BLaER1 (cell line): Measurements from ENCODE around the gene DUOXA1.

ENCODE experiments used
- H3K27ac ChIP-seq: shearing (Covaris generic); formaldehyde crosslinking; 2 replicates; pipeline ENCODE4 v1.8.1; 2022
- H3K27me3 ChIP-seq: shearing (Covaris generic); formaldehyde crosslinking; 2 replicates; pipeline ENCODE4 v1.8.1; 2022
- H3K36me3 ChIP-seq: shearing (Covaris generic); formaldehyde crosslinking; 2 replicates; pipeline ENCODE4 v1.8.1; 2022
- H3K4me1 ChIP-seq: shearing (Covaris generic); formaldehyde crosslinking; 2 replicates; pipeline ENCODE4 v1.8.1; 2022
- H3K4me2 ChIP-seq: shearing (Covaris generic); formaldehyde crosslinking; 2 replicates; pipeline ENCODE4 v1.8.1; 2022
- H3K4me3 ChIP-seq: shearing (Covaris generic); formaldehyde crosslinking; 2 replicates; pipeline ENCODE4 v1.8.1; 2022
- H3K9ac ChIP-seq: shearing (Covaris generic); formaldehyde crosslinking; 2 replicates; pipeline ENCODE4 v1.8.1; 2022
- H3K9me3 ChIP-seq: shearing (Covaris generic); formaldehyde crosslinking; 2 replicates; pipeline ENCODE4 v1.8.1; 2022
- H4K20me1 ChIP-seq: shearing (Covaris generic); formaldehyde crosslinking; 2 replicates; pipeline ENCODE4 v1.8.1; 2022
- Cebpa-rat ChIP-seq: shearing (Covaris generic); IDR thresholded peaks from 2 replicates; pipeline ENCODE4 v1.8.1; 2022

Gene DUOXA1

DNA sequence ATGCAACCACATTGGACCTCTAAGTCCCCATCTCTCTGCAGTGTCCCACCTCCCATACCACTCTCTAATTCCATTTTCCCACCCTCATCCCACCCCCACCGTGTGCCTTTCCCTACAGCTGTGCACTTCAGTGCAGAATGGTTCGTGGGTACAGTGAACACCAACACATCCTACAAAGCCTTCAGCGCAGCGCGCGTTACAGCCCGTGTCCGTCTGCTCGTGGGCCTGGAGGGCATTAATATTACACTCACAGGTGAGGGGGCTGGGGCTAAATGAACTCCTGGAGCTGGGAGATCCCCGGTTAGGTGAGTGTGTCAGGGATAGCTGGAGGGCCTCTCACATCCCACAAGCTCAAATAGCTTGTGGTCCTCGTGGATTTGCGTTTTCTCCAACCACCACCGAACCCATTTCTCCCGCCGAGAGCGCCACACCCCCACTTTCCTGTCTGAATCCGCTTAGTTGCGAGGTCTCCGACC lies 13.6 kb downstream of the DUOXA1 start:
- Histone ChIP-seq H3K4me3 (no peak overlapping the region), H3K4me1 (no peaks in the 10 kb centered on the region), H3K36me3 (no peaks in the 10 kb centered on the region), H4K20me1 (no peaks in the 10 kb centered on the region), H3K9ac (no peak overlapping the region), H3K27ac (no peak overlapping the region), H3K4me2 (no peak overlapping the region), H3K9me3 (peaks cover 36% of the 10 kb centered on the region), H3K27me3 (peaks cover 67% of the 10 kb centered on the region)
- TF ChIP-seq Cebpa-rat = no peak

GRCh38 chr15:45115312-45115820 lies 14.3 kb downstream of the DUOXA1 start:
- peaks cover 67% of the 10 kb centered on the region for H3K27me3 ChIP-seq
- H3K36me3 ChIP-seq = no peaks in the 10 kb centered on the region
- no peak overlapping the region for H3K9ac ChIP-seq
- peaks cover 36% of the 10 kb centered on the region for H3K9me3 ChIP-seq
- H3K4me2 ChIP-seq = no peak overlapping the region
- H3K4me3 ChIP-seq = no peak overlapping the region
- no peak for TF ChIP-seq Cebpa-rat
- H3K27ac ChIP-seq = no peak overlapping the region
- no peaks in the 10 kb centered on the region for H4K20me1 ChIP-seq
- no peaks in the 10 kb centered on the region for H3K4me1 ChIP-seq

- peaks cover 67% of the 10 kb centered on the region for H3K27me3 ChIP-seq
- no peaks in the 10 kb centered on the region for H4K20me1 ChIP-seq
- no peak overlapping the region for H3K4me3 ChIP-seq
- TF ChIP-seq Cebpa-rat = no peak
- no peak overlapping the region for H3K27ac ChIP-seq
- peaks cover 36% of the 10 kb centered on the region for H3K9me3 ChIP-seq
- H3K4me1 ChIP-seq = no peaks in the 10 kb centered on the region
- no peak overlapping the region for H3K9ac ChIP-seq
- H3K4me2 ChIP-seq = no peak overlapping the region
- no peaks in the 10 kb centered on the region for H3K36me3 ChIP-seq
Measured at GRCh38 chr15:45114751-45115085, 15.0 kb downstream of the DUOXA1 start.

DNA sequence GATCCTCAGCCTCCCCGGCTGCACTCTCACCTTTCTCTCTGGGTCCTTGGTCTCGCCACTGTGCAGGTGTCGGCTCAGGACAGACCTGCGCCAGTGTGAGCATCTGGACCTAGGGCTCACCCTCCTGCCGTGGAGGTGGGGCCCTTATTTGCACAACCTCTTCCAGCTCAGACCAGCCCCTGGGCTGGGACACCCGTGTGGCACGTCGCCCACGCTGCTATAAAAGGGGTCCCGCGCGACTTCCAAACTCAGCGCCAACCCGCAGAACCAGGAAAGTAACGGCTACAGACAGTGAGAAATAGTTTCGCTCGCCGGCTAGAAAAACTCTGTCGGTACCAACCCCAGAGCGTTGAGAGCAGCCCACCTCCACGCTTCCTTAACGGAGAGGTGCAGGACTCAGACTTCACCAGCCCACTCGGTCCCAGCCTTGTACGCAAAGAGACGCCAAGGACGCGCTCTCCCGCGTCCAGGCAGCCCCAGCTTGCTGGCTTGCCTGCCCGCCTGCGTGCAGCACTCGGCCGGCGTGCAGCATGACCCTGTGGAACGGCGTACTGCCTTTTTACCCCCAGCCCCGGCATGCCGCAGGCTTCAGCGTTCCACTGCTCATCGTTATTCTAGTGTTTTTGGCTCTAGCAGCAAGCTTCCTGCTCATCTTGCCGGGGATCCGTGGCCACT lies 15.5 kb downstream of the DUOXA1 start, which contains the start of the genes DUOX2 and DUOXA2:
TSS of gene DUOX2 (minus strand) at position 97 of the 675 bp plus-strand sequence. CDS start 761 bp downstream, outside the sequence.
TSS of gene DUOXA2 (plus strand) at position 251 of the 675 bp plus-strand sequence. CDS start at position 531, 280 bp downstream.
- Histone ChIP-seq H4K20me1 (no peaks in the 10 kb centered on the region), H3K4me3 (peak within 1 kb of the TSS; percentile 18; the same call in 1 of the 2 replicates), H3K4me2 (no peak within 1 kb of the TSS), H3K36me3 (no peaks in the 10 kb centered on the region), H3K4me1 (no peaks in the 10 kb centered on the region), H3K27ac (no peak within 1 kb of the TSS), H3K9ac (no peak within 1 kb of the TSS), H3K9me3 (peaks cover 36% of the 10 kb centered on the region), H3K27me3 (peaks cover 67% of the 10 kb centered on the region)
- no peak for TF ChIP-seq Cebpa-rat

DNA sequence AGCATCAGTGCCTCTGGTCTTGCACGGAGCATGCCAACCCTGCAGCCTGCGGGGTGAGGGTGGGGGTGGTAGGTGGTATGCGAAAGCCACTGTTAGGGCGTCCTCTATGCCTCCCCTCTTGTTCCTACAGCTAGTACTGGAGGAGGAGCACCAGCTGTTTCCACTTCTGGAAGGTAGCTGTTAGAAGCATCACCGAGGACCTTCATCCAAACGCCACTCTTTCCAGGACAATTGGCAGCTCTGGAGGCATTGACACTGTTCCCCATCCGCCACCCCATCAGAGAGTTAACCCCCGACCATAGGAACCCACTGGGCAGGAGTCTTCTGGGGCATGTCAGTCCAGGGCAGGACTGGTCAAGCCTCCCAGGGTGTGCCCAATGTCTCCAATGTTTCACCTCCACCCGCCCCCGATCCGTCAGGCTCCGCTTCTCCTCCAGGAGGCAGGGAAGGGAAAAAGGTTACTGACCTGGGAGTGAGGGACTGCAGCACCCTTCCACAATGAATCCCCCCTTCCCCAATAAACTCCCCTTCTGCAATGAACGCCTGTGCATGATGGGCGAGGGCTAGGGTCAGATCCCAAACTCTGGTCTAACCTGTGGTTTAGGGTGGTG lies 16.2 kb downstream of the DUOXA1 start:
- no peak overlapping the region for H3K9ac ChIP-seq

GRCh38 chr15:45112591-45113379 lies 16.9 kb downstream of the DUOXA1 start:
- H3K27ac ChIP-seq = no peak overlapping the region
- H3K4me2 ChIP-seq = no peak overlapping the region
- no peaks in the 10 kb centered on the region for H3K36me3 ChIP-seq
- H3K9me3 ChIP-seq = peaks cover 36% of the 10 kb centered on the region
- H3K9ac ChIP-seq = no peak overlapping the region
- no peak for TF ChIP-seq Cebpa-rat
- H4K20me1 ChIP-seq = no peaks in the 10 kb centered on the region
- peak overlapping the region; percentile 18; the same call in 1 of the 2 replicates for H3K4me3 ChIP-seq
- no peaks in the 10 kb centered on the region for H3K4me1 ChIP-seq
- H3K27me3 ChIP-seq = peaks cover 65% of the 10 kb centered on the region

More for the DNA sequence above, 16.2 kb downstream of the DUOXA1 start:
- H3K4me3 ChIP-seq = no peak overlapping the region
- no peaks in the 10 kb centered on the region for H4K20me1 ChIP-seq
- no peaks in the 10 kb centered on the region for H3K4me1 ChIP-seq
- H3K36me3 ChIP-seq = no peaks in the 10 kb centered on the region
- H3K27ac ChIP-seq = no peak overlapping the region
- H3K9me3 ChIP-seq = peaks cover 36% of the 10 kb centered on the region
- no peak overlapping the region for H3K4me2 ChIP-seq
- no peak for TF ChIP-seq Cebpa-rat
- H3K27me3 ChIP-seq = peaks cover 67% of the 10 kb centered on the region

DNA sequence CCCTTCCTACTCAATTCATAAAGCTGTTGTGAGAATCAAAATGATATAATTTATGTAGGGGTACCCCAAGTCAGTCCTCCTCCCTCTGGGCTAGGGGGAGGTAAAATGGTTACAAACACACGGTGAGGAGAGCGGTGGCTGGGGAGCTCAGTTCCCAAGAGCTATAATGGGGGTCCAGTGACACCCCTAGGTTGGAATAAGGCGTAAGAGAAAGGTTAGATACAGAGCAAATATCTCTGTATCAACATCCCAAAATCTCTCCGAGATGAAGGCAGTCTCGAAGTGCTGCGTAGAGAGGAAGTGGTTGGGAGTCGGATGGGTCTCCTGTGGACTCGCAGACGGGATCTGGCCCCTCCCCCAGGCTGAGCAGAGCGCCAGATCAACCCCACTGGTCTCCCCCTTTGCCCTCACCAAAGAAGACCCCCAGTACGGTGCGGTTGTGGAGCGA lies 17.5 kb downstream of the DUOXA1 start:
- no peak overlapping the region for H3K9ac ChIP-seq
- no peaks in the 10 kb centered on the region for H4K20me1 ChIP-seq
- H3K9me3 ChIP-seq = peaks cover 36% of the 10 kb centered on the region
- H3K27me3 ChIP-seq = peaks cover 59% of the 10 kb centered on the region
- H3K27ac ChIP-seq = no peak overlapping the region
- H3K4me2 ChIP-seq = no peak overlapping the region
- no peak for TF ChIP-seq Cebpa-rat
- no peaks in the 10 kb centered on the region for H3K36me3 ChIP-seq
- peaks cover under 1% of the 10 kb centered on the region; the same call in 1 of the 2 replicates for H3K4me1 ChIP-seq
- H3K4me3 ChIP-seq = no peak overlapping the region

DNA sequence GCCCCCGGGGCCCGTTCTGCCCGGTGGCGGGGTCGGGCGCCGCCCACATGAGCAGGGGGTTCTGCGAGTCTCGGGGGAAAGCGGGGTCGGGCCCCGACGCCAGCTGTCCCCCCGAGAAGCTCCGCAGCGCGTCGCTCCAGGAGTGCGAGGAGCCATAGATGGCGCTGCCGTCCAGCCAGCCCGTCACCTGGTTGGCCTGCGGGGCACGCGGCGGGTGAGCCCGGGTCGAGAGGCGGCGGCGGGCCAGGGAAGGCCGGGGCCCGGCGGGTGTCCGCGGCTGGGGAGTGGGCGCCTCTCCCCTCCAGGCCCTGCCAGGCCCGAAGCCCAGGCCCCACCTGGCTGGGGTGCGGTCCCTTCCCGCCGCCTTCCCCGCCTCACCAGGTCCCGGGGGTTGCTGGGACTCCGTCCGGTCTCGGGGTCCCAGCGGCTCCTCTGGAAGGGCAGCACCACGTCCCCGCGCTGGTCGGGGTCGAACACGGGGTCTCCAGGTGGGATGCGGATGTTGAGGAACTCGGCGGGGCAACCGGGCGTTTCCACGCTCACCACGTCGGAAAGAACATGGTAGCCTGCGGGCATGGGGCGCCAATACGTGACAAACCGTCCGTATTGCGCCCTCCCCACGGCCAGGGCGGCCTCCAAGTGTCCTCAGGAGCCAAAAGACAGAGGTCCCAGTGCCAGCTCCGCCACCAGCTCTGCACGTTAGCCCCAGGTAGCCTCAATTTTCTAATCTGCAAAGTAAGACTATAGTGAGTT lies 18.1 kb downstream of the DUOXA1 start:
- Histone ChIP-seq H4K20me1 (no peaks in the 10 kb centered on the region), H3K4me1 (peaks cover 7% of the 10 kb centered on the region), H3K4me2 (no peak overlapping the region), H3K27me3 (peaks cover 53% of the 10 kb centered on the region), H3K9ac (no peak overlapping the region), H3K36me3 (no peaks in the 10 kb centered on the region), H3K27ac (no peak overlapping the region), H3K4me3 (no peak overlapping the region), H3K9me3 (peaks cover 36% of the 10 kb centered on the region)
- TF ChIP-seq Cebpa-rat = no peak

GRCh38 chr15:45110256-45110820 lies 19.3 kb downstream of the DUOXA1 start:
- no peak for TF ChIP-seq Cebpa-rat
- Histone ChIP-seq H3K27ac (no peak overlapping the region), H3K4me2 (no peak overlapping the region), H3K27me3 (peaks cover 41% of the 10 kb centered on the region), H3K9ac (no peak overlapping the region), H3K9me3 (peaks cover 36% of the 10 kb centered on the region), H3K4me3 (no peak overlapping the region), H3K36me3 (no peaks in the 10 kb centered on the region), H3K4me1 (peaks cover 16% of the 10 kb centered on the region), H4K20me1 (no peaks in the 10 kb centered on the region)
